Tibial nerve (tissue), 4 donors: ENCODE data around the gene GON4L.

Experiments
- CTCF ChIP-seq, 5 experiments: fragments of 200-600 bp in 3 of 5; fragments of 450-650 bp in 2 of 5; sonication (generic) in 3 of 5; IDR thresholded peaks; one replicate each; pipeline ENCODE4 v1.5.1; 2016 to 2019; ENCODE audit warnings: antibody characterized with exemption in 5 of 5, mild to moderate bottlenecking in 3 of 5, moderate library complexity in 2 of 5
- EP300 ChIP-seq, 2 donors: sonication (generic); formaldehyde crosslinking; IDR thresholded peaks; one replicate each; pipeline ENCODE4 v1.6.1; 2017; ENCODE audit warnings: antibody characterized with exemption in 2 of 2, mild to moderate bottlenecking in 1 of 2
- POLR2A ChIP-seq, 2 donors: fragments of 450-650 bp; IDR thresholded peaks; one replicate each; pipeline ENCODE4 v1.6.1; 2017; ENCODE audit warnings: antibody characterized with exemption in 2 of 2, mild to moderate bottlenecking in 2 of 2, moderate library complexity in 2 of 2

DNA sequence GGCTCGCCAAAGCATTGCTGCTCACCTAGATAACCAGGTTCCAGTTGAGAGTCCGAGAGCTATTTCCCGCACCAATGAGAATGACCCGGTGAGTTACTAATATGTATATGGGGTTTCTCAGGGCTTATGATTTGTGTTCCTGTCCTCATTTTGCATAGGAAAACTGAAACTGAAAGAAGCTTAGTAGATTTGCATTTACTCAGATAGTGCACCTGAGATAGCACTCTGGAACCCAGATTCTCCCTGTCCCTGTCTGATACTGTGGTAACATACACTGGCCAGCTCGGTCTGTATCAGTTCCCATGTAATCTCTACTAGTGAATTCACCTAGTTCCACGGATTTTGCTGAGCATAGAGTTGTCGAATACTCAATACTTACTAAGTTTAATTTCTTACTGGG, 140.0 kb downstream of the GON4L start:
- TF ChIP-seq CTCF (IDR thresholded peaks at IDR 0.05) = no peak
- TF ChIP-seq EP300 (IDR thresholded peaks at IDR 0.05) = no peak
- no peak for TF ChIP-seq POLR2A (IDR thresholded peaks at IDR 0.05)
